ENCODE results near the gene SPRY2.

Gene SPRY2

GRCh38 chr13:80319004-80319403 lies 21.9 kb downstream of the SPRY2 start:
- no peak overlapping the region for H3K4me3 ChIP-seq (ENCODE audit: low read depth, low read length)
- DNase-seq (ENCODE audit: low read depth, low spot score), result no peak
- in situ Hi-C loops (cut with HindIII; ENCODE audit: low sequenced_read_pairs), result no loop called here
- no peak for TF ChIP-seq CTCF (IDR thresholded peaks at IDR 0.05; ENCODE audit: low read depth, low read length)

GRCh38 chr13:80314711-80315653 lies 25.9 kb downstream of the SPRY2 start:
- in situ Hi-C loops (cut with HindIII; ENCODE audit: low sequenced_read_pairs), result no loop called here
- no peak for DNase-seq (ENCODE audit: low read depth, low spot score)
- H3K4me3 ChIP-seq (ENCODE audit: low read depth, low read length), result no peak overlapping the region
- TF ChIP-seq CTCF (IDR thresholded peaks at IDR 0.05; ENCODE audit: low read depth, low read length), result no peak

GRCh38 chr13:80313668-80314256 lies 27.2 kb downstream of the SPRY2 start:
- no peak overlapping the region for H3K4me3 ChIP-seq (ENCODE audit: low read depth, low read length)
- no peak for TF ChIP-seq CTCF (IDR thresholded peaks at IDR 0.05; ENCODE audit: low read depth, low read length)
- no peak for DNase-seq (ENCODE audit: low read depth, low spot score)
- in situ Hi-C loops (cut with HindIII; ENCODE audit: low sequenced_read_pairs), result no loop called here

GRCh38 chr13:80312967-80313366 lies 28.0 kb downstream of the SPRY2 start:
- H3K4me3 ChIP-seq (ENCODE audit: low read depth, low read length), result no peak overlapping the region
- in situ Hi-C loops (cut with HindIII; ENCODE audit: low sequenced_read_pairs), result no loop called here
- DNase-seq (ENCODE audit: low read depth, low spot score), result no peak
- TF ChIP-seq CTCF (IDR thresholded peaks at IDR 0.05; ENCODE audit: low read depth, low read length), result no peak

GRCh38 chr13:80312012-80312704 lies 28.8 kb downstream of the SPRY2 start:
- in situ Hi-C loops (cut with HindIII; ENCODE audit: low sequenced_read_pairs), result no loop called here
- DNase-seq (ENCODE audit: low read depth, low spot score), result no peak

More at GRCh38 chr13:80312012-80312704, 28.8 kb downstream of the SPRY2 start:
- no peak overlapping the region for H3K4me3 ChIP-seq (ENCODE audit: low read depth, low read length)
- TF ChIP-seq CTCF (IDR thresholded peaks at IDR 0.05; ENCODE audit: low read depth, low read length), result no peak
